Testis (tissue), 3 donors: ENCODE results near the gene TTC28. TPM values are rescaled to one million over a fixed set of nuclear protein-coding genes. Genes with fewer than 3 reads are reported as not detected.

ENCODE experiments used
- DNase-seq: peaks from one replicate; pipeline ENCODE4 v3.0.0-alpha.2; 2019
- H3K27ac ChIP-seq, 2 donors: fragments of 200-600 bp; sonication (generic); one replicate each; pipeline ENCODE4 v1.5.1; 2019
- H3K27me3 ChIP-seq: fragments of 200-600 bp; sonication (generic); one replicate; pipeline ENCODE4 v1.5.1; 2019
- H3K36me3 ChIP-seq: fragments of 200-600 bp; sonication (generic); one replicate; pipeline ENCODE4 v1.5.1; 2017; ENCODE audit warnings: low read depth; ENCODE audit errors: missing control alignments
- H3K4me1 ChIP-seq: fragments of 200-600 bp; sonication (generic); one replicate; pipeline ENCODE4 v1.5.1; 2019
- H3K4me3 ChIP-seq, 2 donors: fragments of 200-600 bp; sonication (generic); one replicate each; pipeline ENCODE4 v1.5.1; 2017 to 2019
- H3K9me3 ChIP-seq: fragments of 200-600 bp; sonication (generic); one replicate; pipeline ENCODE4 v1.5.1; 2017
- CTCF ChIP-seq, 3 experiments: fragments of 450-650 bp in 2 of 3; fragments of 200-600 bp in 1 of 3; sonication (generic) in 1 of 3; IDR thresholded peaks; one replicate each; pipeline ENCODE4 v1.5.1; 2016 to 2019; ENCODE audit warnings: antibody characterized with exemption in 3 of 3, mild to moderate bottlenecking in 2 of 3, moderate library complexity in 1 of 3
- POLR2A ChIP-seq: fragments of 450-650 bp; IDR thresholded peaks from one replicate; pipeline ENCODE4 v1.6.1; 2017; ENCODE audit warnings: antibody characterized with exemption, mild to moderate bottlenecking, moderate library complexity
- WGBS, 2 donors: methylation state at CpG; one replicate each; pipeline ENCODE4 v1.1.5; 2018; 5-methylcytosine and 5-hydroxymethylcytosine counted together
- intact Hi-C: fragments of 100-400 bp; cut with DNase I; formaldehyde crosslinking; loops from one replicate; pipeline ENCODE4 v1.15.1; 2023; ENCODE audit warnings: low total_unique reads
- polyA plus RNA-seq: library from polyadenylated mRNA; stranded (reverse); fragments of 350-450 nt; fragmentation: Illumina TruSeq; extraction: RNeasy Lipid Tissue Mini Kit (QIAGEN cat#74804); gene quantifications from one replicate; pipeline ENCODE4 v1.2.3, GENCODE V29; 2014; ENCODE audit warnings: low read depth, low replicate concordance; ENCODE audit not compliant: insufficient read depth
- total RNA-seq, 2 donors: library from RNA; depleted of rRNA; stranded (reverse); fragments of >200 nt; gene quantifications; one replicate each; pipeline ENCODE4 v1.2.3, GENCODE V29; 2016

TTC28 gene
- total and polyA plus RNA-seq, 3 donors from 2014 or later, result 29.4 to 121 (median 75.5) TPM

DNA sequence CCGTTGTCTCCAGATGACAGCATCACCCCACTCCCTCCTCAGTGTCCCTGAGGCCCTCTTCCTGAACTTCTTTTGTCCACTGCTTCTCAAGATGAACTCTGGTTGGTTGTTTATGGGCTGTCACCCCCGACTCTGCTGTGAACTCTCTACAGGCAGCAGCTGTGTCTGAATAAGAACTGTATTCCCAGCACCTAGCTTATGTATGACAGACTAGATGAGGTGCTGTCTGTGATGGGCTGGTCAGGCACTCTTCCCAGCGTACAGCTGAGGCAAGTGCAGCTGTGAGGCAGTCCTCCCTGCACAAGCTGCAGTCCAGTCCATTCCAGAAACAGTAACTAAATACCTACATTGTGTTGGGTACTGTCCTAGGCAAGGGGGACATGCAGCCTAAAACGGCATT is 649.2 kb downstream of the TTC28 start:
- WGBS, 2 donors, result 84 to 87% methylated on average over 4 of the region's 4 CpGs
- DNase-seq, result no peak
- no peaks in the 10 kb centered on the region for H3K36me3 ChIP-seq
- intact Hi-C loops, result no loop called here
- TF ChIP-seq CTCF (IDR thresholded peaks at IDR 0.05) (no peak), POLR2A (no peak)
- H3K9me3 ChIP-seq, result no peaks in the 10 kb centered on the region
- no peak overlapping the region for H3K27ac ChIP-seq
- H3K4me1 ChIP-seq, result peaks cover 24% of the 10 kb centered on the region
- H3K4me3 ChIP-seq, result no peak overlapping the region
- no peaks in the 10 kb centered on the region for H3K27me3 ChIP-seq

GRCh38 chr22:28029956-28030355 is 649.7 kb downstream of the TTC28 start:
- TF ChIP-seq CTCF (IDR thresholded peaks at IDR 0.05), result no peak
- TF ChIP-seq POLR2A, result no peak
- intact Hi-C loops, result no loop called here
- Histone ChIP-seq H3K9me3 (no peaks in the 10 kb centered on the region), H3K4me1 (peaks cover 19% of the 10 kb centered on the region), H3K27me3 (no peaks in the 10 kb centered on the region), H3K4me3 (no peak overlapping the region), H3K36me3 (no peaks in the 10 kb centered on the region), H3K27ac (peak overlapping the region in 1 of 2 donors; percentile 14)
- DNase-seq, result no peak
- WGBS, 2 donors, result 96 to 97% methylated on average over 9 of the region's 9 CpGs

DNA sequence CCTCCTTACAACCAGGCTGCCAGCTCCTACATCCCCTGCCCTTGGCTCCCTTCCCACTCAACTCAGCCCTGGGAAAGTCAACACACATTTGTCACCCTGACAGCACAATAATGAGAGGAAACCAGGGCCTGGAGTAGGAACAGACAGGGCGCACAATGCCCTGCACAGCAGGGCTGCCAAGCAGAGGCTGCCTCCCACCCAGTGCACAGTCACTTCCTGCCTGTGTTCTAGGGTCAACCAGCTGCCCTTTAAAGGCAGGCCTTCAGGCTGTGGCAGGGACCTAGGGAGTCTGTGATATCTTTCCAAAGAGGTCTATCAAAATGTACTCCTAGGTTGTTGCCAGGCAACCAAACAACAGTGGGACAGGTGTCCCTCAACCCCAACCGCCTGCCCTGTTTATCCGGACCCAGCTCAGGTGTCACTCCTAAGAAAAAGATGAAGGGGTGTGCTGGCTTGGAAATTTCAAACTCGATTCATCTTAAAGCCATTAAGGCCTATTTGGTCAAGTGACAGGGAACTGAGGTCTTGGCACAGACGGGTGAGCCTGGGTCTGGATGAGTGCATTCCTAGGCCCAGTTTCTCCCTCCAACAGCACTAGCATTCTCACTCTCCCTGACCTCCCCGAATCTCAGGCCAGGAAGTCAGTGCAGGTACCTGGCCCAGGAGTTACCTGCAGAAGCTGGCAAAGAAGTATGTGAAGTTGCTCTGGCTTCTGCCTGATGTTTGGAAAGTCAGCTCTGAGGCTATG is 650.3 kb downstream of the TTC28 start:
- Histone ChIP-seq H3K4me1 (peaks cover 13% of the 10 kb centered on the region), H3K4me3 (no peak overlapping the region), H3K36me3 (no peaks in the 10 kb centered on the region), H3K27me3 (no peaks in the 10 kb centered on the region), H3K27ac (peak overlapping the region in 1 of 2 donors; percentile 14), H3K9me3 (no peaks in the 10 kb centered on the region)
- peak; percentile 7 for DNase-seq
- TF ChIP-seq CTCF (IDR thresholded peaks at IDR 0.05) (no peak), POLR2A (no peak)
- WGBS, 2 donors, result 70 to 79% methylated on average over 6 of the region's 6 CpGs
- intact Hi-C loops, result no loop called here

DNA sequence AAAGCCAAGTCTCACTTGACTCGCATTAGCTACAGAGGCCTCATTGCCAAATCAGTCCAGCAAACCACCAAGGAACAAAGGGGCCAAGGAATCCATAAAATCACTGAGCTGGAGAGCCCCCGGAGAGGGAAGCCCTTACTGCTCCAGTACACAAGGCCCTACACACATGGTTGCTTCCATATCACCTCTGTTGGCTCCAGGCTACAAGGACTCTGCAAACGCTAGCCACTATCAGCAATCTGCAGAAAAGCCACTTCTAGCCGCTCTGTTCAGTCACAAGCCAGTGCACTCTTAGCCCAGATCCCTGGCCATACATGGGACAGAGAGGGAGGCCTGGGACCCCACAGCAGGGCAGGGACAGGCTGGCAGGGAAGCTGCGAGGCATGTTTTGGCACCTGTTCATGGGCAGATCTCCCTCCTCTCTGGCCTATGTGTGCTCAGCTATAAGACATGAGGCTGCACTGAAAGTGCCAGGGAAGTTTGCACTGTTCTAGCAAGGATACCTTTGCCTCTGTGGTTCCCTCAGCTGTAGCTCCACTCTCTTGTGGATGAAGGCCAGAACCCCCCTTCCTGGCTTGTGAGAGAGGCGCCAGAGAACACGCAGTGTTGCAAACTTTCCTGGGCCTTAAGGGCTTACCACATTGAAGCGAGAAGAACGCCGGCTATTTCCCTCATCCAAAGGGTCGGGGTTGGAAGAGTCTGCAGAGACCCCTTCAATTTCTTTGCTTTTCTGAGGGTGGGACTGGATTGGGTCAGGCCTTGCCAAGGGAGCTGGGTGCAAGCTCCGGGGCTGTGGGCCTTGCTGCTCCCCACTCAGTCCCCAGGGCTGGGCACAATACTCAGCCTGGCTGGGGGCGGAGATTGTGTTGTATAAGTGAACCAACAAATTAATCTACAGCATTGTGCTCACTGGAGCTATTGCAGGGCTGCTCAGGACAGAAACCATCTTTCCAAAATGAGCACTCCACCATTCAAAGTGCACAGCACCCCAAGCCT is 651.9 kb downstream of the TTC28 start:
- Histone ChIP-seq H3K27me3 (no peaks in the 10 kb centered on the region), H3K36me3 (no peaks in the 10 kb centered on the region), H3K9me3 (no peaks in the 10 kb centered on the region), H3K4me3 (no peak overlapping the region), H3K27ac (no peak overlapping the region), H3K4me1 (peaks cover 10% of the 10 kb centered on the region)
- intact Hi-C loops, result no loop called here
- TF ChIP-seq POLR2A, result no peak
- no peak for TF ChIP-seq CTCF (IDR thresholded peaks at IDR 0.05)
- DNase-seq, result peak; percentile 68
- 56 to 62% methylated on average over 9 to 13 of the region's 13 CpGs for WGBS, 2 donors
